HepG2 (cell line): ENCODE data around the gene LEUTX. TPM values are rescaled to one million over a fixed set of nuclear protein-coding genes. Genes with fewer than 3 reads are reported as not detected.
A peak's percentile ranks its signal among the peaks of the same experiment; 100 is the strongest.

Experiments used
- AKAP8 ChIP-seq: sonication (generic); formaldehyde crosslinking; IDR thresholded peaks from 2 replicates; pipeline ENCODE4 v1.5.1; 2020; ENCODE audit warnings: mild to moderate bottlenecking, missing genetic modification reagents
- ARNT2 ChIP-seq: sonication (generic); formaldehyde crosslinking; IDR thresholded peaks from 2 replicates; pipeline ENCODE4 v1.8.0; 2022; ENCODE audit warnings: mild to moderate bottlenecking, low read depth, missing genetic modification reagents, moderate library complexity
- ATRX ChIP-seq: sonication (generic); formaldehyde crosslinking; IDR thresholded peaks from 2 replicates; pipeline ENCODE4 v1.4.0; 2020; ENCODE audit warnings: missing genetic modification reagents, borderline replicate concordance
- CBX1 ChIP-seq: IDR thresholded peaks from one replicate; pipeline ENCODE4 v1.6.1; 2016; ENCODE audit warnings: antibody characterized with exemption, low read depth
- CENPT ChIP-seq: sonication (generic); formaldehyde crosslinking; IDR thresholded peaks from 2 replicates; pipeline ENCODE4 v1.8.0; 2022; ENCODE audit warnings: low read depth, mild to moderate bottlenecking, moderate library complexity, missing genetic modification reagents
- HDAC6 ChIP-seq: fragments of 200-600 bp; sonication (generic); IDR thresholded peaks from 2 replicates; pipeline ENCODE4 v1.7.0; 2017; ENCODE audit warnings: mild to moderate bottlenecking, antibody characterized with exemption, low read length, low read depth
- HES4 ChIP-seq: sonication (generic); formaldehyde crosslinking; IDR thresholded peaks from 2 replicates; pipeline ENCODE4 v1.9.0; 2021; ENCODE audit warnings: mild to moderate bottlenecking, missing genetic modification reagents, borderline replicate concordance
- PHF20 ChIP-seq: sonication (generic); formaldehyde crosslinking; IDR thresholded peaks from 2 replicates; pipeline ENCODE4 v1.5.0; 2020; ENCODE audit warnings: mild to moderate bottlenecking, missing genetic modification reagents
- REPIN1 ChIP-seq: sonication (generic); formaldehyde crosslinking; IDR thresholded peaks from 2 replicates; pipeline ENCODE4 v1.8.0; 2022; ENCODE audit warnings: missing genetic modification reagents, low read depth, mild to moderate bottlenecking, borderline replicate concordance
- TP53 ChIP-seq: sonication (generic); formaldehyde crosslinking; conservative IDR thresholded peaks from 2 replicates; pipeline ENCODE4 v1.4.0; 2020; ENCODE audit warnings: missing genetic modification reagents
- YY1 ChIP-seq: IDR thresholded peaks from 2 replicates; pipeline ENCODE4 v1.6.1; 2011; ENCODE audit warnings: low read length, low read depth, moderate library complexity, mild to moderate bottlenecking; ENCODE audit not compliant: insufficient read depth, insufficient replicate concordance
- ZBTB21 ChIP-seq: sonication (generic); formaldehyde crosslinking; IDR thresholded peaks from 2 replicates; pipeline ENCODE4 v1.4.0; 2020; ENCODE audit warnings: missing genetic modification reagents
- ZMYM3 ChIP-seq: sonication (generic); formaldehyde crosslinking; IDR thresholded peaks from 2 replicates; pipeline ENCODE4 v1.5.1; 2020; ENCODE audit warnings: mild to moderate bottlenecking, missing genetic modification reagents
- ZNF296 ChIP-seq: sonication (generic); formaldehyde crosslinking; conservative IDR thresholded peaks from 2 replicates; pipeline ENCODE4 v1.5.0; 2020; ENCODE audit warnings: mild to moderate bottlenecking, missing genetic modification reagents
- ZNF782 ChIP-seq: sonication (generic); formaldehyde crosslinking; IDR thresholded peaks from 2 replicates; pipeline ENCODE4 v1.4.0; 2020; ENCODE audit warnings: missing genetic modification reagents, mild to moderate bottlenecking, borderline replicate concordance
- polyA plus RNA-seq, 8 experiments: library from polyadenylated mRNA; depleted of rRNA in 3 of 8; stranded (reverse) in 7 of 8; unstranded in 1 of 8; fragments of >200 nt; fragmentation: Illumina TruSeq in 4 of 8; extraction: Trizol in 4 of 8; gene quantifications; 2 replicates each; pipeline versions ENCODE4 v1.2.1 to v1.2.3, GENCODE V29; 2011 to 2016; ENCODE audit warnings: low read depth in 4 of 8, missing spikeins in 1 of 8, mixed read lengths in 1 of 8; ENCODE audit not compliant: insufficient read depth in 1 of 8
- total RNA-seq, 5 experiments: library from RNA; depleted of rRNA; stranded (reverse); fragments of >200 nt; fragmentation: Illumina TruSeq; extraction: Trizol; gene quantifications; 2 replicates each; pipeline ENCODE4 v1.2.3, GENCODE V29; 2016; ENCODE audit warnings: low read depth in 1 of 5
- TF ChIP-seq, protein P1 (sequence below): sonication (generic); formaldehyde crosslinking; IDR thresholded peaks from 2 replicates; pipeline ENCODE4 v1.5.0; 2020; ENCODE audit warnings: missing genetic modification reagents
- TF ChIP-seq, protein P2 (sequence below), 2 experiments: sonication (generic) in 1 of 2; formaldehyde crosslinking in 1 of 2; IDR thresholded peaks; 2 replicates each; pipeline versions ENCODE4 v1.6.1 to v1.9.0; 2014 to 2022; ENCODE audit warnings: antibody characterized with exemption in 1 of 2, borderline replicate concordance in 1 of 2, inconsistent platforms in 1 of 2, low read depth in 1 of 2, missing genetic modification reagents in 1 of 2
- TF ChIP-seq, protein P3 (sequence below), 2 experiments: sonication (generic) in 1 of 2; formaldehyde crosslinking in 1 of 2; IDR thresholded peaks; 2 replicates each; pipeline versions ENCODE4 v1.4.0 to v1.6.1; 2018 to 2020; ENCODE audit warnings: missing genetic modification reagents in 2 of 2, borderline replicate concordance in 1 of 2, low read depth in 1 of 2, mild to moderate bottlenecking in 1 of 2, missing biosample characterization in 1 of 2

The LEUTX gene
- total and polyA plus RNA-seq, 2 of the 13 experiments (the other 11 are each of a cell fraction or from before 2014, with no cell fraction given) = not detected

DNA sequence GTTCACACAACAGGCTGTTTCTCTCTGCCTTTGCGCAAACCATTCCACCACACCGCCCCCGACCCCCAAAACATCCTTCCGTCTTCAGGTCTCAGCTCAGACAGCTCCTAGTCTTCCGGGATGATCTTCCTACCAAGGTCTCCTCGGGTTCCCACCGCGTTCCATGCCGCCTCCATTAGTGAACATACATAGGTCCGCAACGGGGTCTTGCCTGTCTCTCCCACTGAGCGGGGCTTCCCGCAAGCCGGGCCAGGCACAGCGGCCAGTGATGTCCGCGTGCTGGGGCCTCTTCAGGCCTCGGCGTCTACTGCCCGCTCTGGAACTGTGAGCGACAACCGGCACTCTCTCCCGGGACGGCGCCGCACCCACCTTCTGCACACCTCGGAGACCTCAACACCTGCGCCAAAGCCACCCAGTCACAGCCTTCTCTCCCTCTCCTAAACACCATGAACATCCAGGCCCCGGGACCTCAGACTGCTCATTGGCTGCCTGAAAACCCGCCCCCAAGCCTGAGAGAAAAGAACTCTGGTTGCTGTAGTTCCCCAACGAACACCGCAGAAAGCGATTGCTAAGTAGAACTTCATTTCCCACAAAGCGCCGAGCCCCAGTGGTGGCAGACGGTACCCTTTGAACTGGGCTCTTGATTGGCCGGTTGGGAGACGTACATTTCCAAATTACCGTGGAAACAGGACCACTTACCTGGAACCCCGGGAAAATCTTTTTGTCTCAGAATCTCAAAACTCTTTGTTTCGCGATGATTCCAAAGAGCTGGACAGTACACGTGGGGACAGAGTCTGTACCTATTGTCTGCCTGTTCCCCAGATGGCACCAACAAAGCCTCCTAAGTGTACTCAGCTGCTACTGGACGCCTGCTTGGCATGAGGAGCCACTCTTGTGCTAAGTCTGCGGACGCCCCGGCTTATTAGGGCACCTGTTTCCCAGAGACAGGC lies 45.8 kb downstream of the LEUTX start (continued):
- TF ChIP-seq ZNF296 (CRISPR knock-in tag) (no peak), ZMYM3 (CRISPR knock-in tag) (peak; percentile 21; the same call in 1 of the 2 replicates), PHF20 (CRISPR knock-in tag) (0 out of 2 replicates have a peak, but pooled peaks have one; percentile 21), CENPT (CRISPR knock-in tag) (no peak), ZBTB21 (CRISPR knock-in tag) (no peak), ATRX (CRISPR knock-in tag) (no peak), CBX1 (no peak), AKAP8 (CRISPR knock-in tag) (peak; percentile 95), HDAC6 (no peak), REPIN1 (CRISPR knock-in tag) (no peak), ZNF782 (CRISPR knock-in tag) (0 out of 2 replicates have a peak, but pooled peaks have one; percentile 21), TP53 (CRISPR knock-in tag) (no peak), HES4 (CRISPR knock-in tag) (0 out of 2 replicates have a peak, but pooled peaks have one; percentile 40), ARNT2 (CRISPR knock-in tag) (no peak), YY1 (peak; percentile 27)
- TF ChIP-seq, protein P1, sequence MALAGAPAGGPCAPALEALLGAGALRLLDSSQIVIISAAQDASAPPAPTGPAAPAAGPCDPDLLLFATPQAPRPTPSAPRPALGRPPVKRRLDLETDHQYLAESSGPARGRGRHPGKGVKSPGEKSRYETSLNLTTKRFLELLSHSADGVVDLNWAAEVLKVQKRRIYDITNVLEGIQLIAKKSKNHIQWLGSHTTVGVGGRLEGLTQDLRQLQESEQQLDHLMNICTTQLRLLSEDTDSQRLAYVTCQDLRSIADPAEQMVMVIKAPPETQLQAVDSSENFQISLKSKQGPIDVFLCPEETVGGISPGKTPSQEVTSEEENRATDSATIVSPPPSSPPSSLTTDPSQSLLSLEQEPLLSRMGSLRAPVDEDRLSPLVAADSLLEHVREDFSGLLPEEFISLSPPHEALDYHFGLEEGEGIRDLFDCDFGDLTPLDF (CRISPR knock-in tag) = no peak
- TF ChIP-seq, protein P2, sequence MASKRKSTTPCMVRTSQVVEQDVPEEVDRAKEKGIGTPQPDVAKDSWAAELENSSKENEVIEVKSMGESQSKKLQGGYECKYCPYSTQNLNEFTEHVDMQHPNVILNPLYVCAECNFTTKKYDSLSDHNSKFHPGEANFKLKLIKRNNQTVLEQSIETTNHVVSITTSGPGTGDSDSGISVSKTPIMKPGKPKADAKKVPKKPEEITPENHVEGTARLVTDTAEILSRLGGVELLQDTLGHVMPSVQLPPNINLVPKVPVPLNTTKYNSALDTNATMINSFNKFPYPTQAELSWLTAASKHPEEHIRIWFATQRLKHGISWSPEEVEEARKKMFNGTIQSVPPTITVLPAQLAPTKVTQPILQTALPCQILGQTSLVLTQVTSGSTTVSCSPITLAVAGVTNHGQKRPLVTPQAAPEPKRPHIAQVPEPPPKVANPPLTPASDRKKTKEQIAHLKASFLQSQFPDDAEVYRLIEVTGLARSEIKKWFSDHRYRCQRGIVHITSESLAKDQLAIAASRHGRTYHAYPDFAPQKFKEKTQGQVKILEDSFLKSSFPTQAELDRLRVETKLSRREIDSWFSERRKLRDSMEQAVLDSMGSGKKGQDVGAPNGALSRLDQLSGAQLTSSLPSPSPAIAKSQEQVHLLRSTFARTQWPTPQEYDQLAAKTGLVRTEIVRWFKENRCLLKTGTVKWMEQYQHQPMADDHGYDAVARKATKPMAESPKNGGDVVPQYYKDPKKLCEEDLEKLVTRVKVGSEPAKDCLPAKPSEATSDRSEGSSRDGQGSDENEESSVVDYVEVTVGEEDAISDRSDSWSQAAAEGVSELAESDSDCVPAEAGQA (IDR thresholded peaks at IDR 0.05; ENCODE audit: low read depth) = no peak
- TF ChIP-seq, protein P2 (CRISPR knock-in tag; IDR thresholded peaks at IDR 0.05; ENCODE audit: borderline replicate concordance) = no peak
- TF ChIP-seq, protein P3, sequence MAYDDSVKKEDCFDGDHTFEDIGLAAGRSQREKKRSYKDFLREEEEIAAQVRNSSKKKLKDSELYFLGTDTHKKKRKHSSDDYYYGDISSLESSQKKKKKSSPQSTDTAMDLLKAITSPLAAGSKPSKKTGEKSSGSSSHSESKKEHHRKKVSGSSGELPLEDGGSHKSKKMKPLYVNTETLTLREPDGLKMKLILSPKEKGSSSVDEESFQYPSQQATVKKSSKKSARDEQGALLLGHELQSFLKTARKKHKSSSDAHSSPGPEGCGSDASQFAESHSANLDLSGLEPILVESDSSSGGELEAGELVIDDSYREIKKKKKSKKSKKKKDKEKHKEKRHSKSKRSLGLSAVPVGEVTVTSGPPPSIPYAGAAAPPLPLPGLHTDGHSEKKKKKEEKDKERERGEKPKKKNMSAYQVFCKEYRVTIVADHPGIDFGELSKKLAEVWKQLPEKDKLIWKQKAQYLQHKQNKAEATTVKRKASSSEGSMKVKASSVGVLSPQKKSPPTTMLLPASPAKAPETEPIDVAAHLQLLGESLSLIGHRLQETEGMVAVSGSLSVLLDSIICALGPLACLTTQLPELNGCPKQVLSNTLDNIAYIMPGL (CRISPR knock-in tag; IDR thresholded peaks at IDR 0.05; ENCODE audit: borderline replicate concordance in 1 of 2, low read depth in 1 of 2) = no peak
